ENCODE measurements around the gene ITM2C.

ITM2C gene

DNA sequence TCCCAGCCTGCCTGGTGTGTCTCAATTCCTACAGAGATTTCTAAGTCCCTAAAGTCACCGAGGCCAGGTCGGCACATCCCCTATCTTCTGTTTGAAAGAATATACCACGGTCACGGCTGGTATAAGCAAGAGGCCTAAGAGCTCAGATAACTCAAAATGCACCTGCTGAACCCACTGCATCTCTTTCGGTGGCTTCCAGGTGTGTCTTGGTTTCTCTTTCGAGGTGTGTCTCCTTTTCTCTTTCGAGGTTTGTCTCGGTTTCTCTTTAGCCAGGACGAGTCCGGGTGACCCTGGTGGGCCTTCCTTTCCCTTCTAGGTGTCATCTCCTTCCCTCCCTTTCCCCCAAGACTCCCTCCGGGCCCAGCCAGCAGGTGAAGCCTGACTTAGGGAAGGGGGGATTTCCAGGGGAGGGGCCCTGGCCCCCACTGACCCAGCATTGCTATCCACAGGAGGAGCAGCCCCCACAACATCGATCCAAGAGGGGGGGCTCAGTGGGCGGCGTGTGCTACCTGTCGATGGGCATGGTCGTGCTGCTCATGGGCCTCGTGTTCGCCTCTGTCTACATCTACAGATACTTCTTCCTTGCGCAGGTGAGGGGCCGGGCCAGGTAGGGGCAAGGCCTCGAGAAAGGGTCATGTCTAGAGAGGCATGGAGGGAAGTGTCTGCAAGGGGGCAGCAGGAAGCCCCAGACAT, 8.4 kb downstream of the ITM2C start:
- H3K4me1 ChIP-seq (ENCODE audit: insufficient read depth, low read length, poor library complexity, severe bottlenecking): peaks cover 35% of the 10 kb centered on the region
- no peak overlapping the region for H3K4me3 ChIP-seq (ENCODE audit: low read length, poor library complexity, severe bottlenecking)

DNA sequence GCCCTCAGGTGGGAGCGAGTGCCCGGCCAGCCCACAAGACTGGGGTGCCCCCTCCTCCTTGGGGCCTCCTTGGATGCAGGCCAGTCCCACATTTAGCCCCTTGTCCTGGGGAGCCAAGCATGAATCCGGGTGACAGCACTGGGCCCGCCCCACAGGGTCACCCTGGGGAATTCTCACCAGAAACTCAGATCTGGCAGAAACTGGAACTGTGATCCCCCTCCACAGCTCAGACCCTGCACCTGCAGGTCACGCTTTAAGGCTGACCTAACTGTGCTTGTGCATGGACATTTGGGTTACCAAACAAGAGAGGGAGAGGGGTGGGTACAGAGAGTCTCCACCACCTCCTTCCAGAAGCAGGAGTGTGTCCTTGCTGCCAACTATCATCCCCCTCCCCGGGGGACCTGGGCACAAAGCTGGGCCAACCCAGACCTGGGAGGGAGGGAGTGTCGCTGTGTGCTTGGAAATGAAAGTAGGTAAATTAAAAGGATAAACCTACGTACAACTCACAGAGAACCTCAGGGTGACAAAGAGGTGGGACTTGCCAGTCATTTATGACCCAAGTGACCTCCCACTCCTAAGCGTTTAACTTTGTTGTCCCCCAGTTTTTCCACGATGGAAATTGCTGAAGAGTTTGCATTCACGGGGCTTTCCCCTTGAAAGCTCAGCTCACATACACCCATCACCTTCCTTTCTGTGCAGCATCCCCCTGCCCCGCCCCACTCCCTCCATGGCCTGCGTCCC, 9.1 kb downstream of the ITM2C start:
- peaks cover 27% of the 10 kb centered on the region for H3K4me1 ChIP-seq (ENCODE audit: insufficient read depth, low read length, poor library complexity, severe bottlenecking)
- H3K9me2 ChIP-seq (replicated peaks; ENCODE audit: low read depth, low read length): no peaks in the 10 kb centered on the region
- no peak overlapping the region for H3K4me3 ChIP-seq (ENCODE audit: low read length, poor library complexity, severe bottlenecking)
- no peaks in the 10 kb centered on the region for H3F3A ChIP-seq (ENCODE audit: low read depth)
- no peaks in the 10 kb centered on the region for H3K27me3 ChIP-seq (ENCODE audit: insufficient read depth, low read length, poor library complexity, severe bottlenecking)
- peaks cover 54% of the 10 kb centered on the region for H3K79me2 ChIP-seq (ENCODE audit: insufficient read depth, low read length)
- no peak overlapping the region for H2AFZ ChIP-seq (ENCODE audit: low read length)
- H3K36me3 ChIP-seq (ENCODE audit: insufficient read depth, low read length): peaks cover 52% of the 10 kb centered on the region; the same call in 1 of the 2 replicates
- H3K4me2 ChIP-seq (ENCODE audit: low read depth, low read length, poor library complexity, severe bottlenecking): no peak overlapping the region
- TF ChIP-seq EZH2phosphoT487 (IDR thresholded peaks at IDR 0.05; ENCODE audit: borderline replicate concordance): no peak
- TF ChIP-seq, protein P1, sequence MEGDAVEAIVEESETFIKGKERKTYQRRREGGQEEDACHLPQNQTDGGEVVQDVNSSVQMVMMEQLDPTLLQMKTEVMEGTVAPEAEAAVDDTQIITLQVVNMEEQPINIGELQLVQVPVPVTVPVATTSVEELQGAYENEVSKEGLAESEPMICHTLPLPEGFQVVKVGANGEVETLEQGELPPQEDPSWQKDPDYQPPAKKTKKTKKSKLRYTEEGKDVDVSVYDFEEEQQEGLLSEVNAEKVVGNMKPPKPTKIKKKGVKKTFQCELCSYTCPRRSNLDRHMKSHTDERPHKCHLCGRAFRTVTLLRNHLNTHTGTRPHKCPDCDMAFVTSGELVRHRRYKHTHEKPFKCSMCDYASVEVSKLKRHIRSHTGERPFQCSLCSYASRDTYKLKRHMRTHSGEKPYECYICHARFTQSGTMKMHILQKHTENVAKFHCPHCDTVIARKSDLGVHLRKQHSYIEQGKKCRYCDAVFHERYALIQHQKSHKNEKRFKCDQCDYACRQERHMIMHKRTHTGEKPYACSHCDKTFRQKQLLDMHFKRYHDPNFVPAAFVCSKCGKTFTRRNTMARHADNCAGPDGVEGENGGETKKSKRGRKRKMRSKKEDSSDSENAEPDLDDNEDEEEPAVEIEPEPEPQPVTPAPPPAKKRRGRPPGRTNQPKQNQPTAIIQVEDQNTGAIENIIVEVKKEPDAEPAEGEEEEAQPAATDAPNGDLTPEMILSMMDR (conservative IDR thresholded peaks at IDR 0.05; ENCODE audit: low read length): no peak
- no peak overlapping the region for H3K9ac ChIP-seq (ENCODE audit: low read depth, low read length, poor library complexity, severe bottlenecking)
- no peaks in the 10 kb centered on the region for H3K9me3 ChIP-seq (ENCODE audit: insufficient read depth, low read depth, low read length)
- peaks cover 38% of the 10 kb centered on the region for H4K20me1 ChIP-seq (ENCODE audit: insufficient read depth, low read length, poor library complexity, severe bottlenecking)

More for the DNA sequence above, 8.4 kb downstream of the ITM2C start:
- no peak for TF ChIP-seq EZH2phosphoT487 (IDR thresholded peaks at IDR 0.05; ENCODE audit: borderline replicate concordance)
- TF ChIP-seq, protein P1 (conservative IDR thresholded peaks at IDR 0.05; ENCODE audit: low read length): no peak
- H3K9me3 ChIP-seq (ENCODE audit: insufficient read depth, low read depth, low read length): no peaks in the 10 kb centered on the region
- H3F3A ChIP-seq (ENCODE audit: low read depth): no peaks in the 10 kb centered on the region
- no peaks in the 10 kb centered on the region for H3K27me3 ChIP-seq (ENCODE audit: insufficient read depth, low read length, poor library complexity, severe bottlenecking)
- no peaks in the 10 kb centered on the region for H3K9me2 ChIP-seq (replicated peaks; ENCODE audit: low read depth, low read length)
- H4K20me1 ChIP-seq (ENCODE audit: insufficient read depth, low read length, poor library complexity, severe bottlenecking): peaks cover 45% of the 10 kb centered on the region
- H2AFZ ChIP-seq (ENCODE audit: low read length): no peak overlapping the region
- H3K36me3 ChIP-seq (ENCODE audit: insufficient read depth, low read length): peaks cover 45% of the 10 kb centered on the region; the same call in 1 of the 2 replicates
- peaks cover 61% of the 10 kb centered on the region for H3K79me2 ChIP-seq (ENCODE audit: insufficient read depth, low read length)
- H3K4me2 ChIP-seq (ENCODE audit: low read depth, low read length, poor library complexity, severe bottlenecking): no peak overlapping the region
- no peak overlapping the region for H3K9ac ChIP-seq (ENCODE audit: low read depth, low read length, poor library complexity, severe bottlenecking)

DNA sequence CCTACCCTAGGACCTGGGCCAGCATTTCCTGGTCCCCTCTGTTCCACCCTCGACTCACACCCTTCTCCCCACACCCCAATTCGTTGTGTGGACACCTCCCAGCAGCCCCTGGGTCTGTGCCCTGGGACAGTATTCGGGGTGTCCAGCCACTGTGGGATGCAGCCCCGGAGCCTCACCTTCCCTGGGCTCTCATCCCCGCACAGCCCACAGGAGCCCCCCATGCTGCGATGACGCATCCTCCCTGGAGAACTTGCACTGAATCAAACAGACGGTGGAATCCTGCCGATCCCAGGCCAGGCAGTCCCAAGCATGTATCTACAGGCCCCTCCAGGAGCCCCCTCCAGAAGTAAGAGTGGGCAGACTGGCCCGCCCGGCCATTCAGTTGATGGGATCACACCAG, 9.7 kb downstream of the ITM2C start:
- Histone ChIP-seq H3K4me2 (ENCODE audit: low read depth, low read length, poor library complexity, severe bottlenecking) (no peak overlapping the region), H3K36me3 (ENCODE audit: insufficient read depth, low read length) (peaks cover 58% of the 10 kb centered on the region; the same call in 1 of the 2 replicates), H3K79me2 (ENCODE audit: insufficient read depth, low read length) (peaks cover 48% of the 10 kb centered on the region)

More for the DNA sequence above, 9.7 kb downstream of the ITM2C start:
- H3K9me3 ChIP-seq (ENCODE audit: insufficient read depth, low read depth, low read length): no peaks in the 10 kb centered on the region
- H3K4me3 ChIP-seq (ENCODE audit: low read length, poor library complexity, severe bottlenecking): no peak overlapping the region
- no peaks in the 10 kb centered on the region for H3K9me2 ChIP-seq (replicated peaks; ENCODE audit: low read depth, low read length)
- TF ChIP-seq, protein P1 (conservative IDR thresholded peaks at IDR 0.05; ENCODE audit: low read length): no peak
- TF ChIP-seq EZH2phosphoT487 (IDR thresholded peaks at IDR 0.05; ENCODE audit: borderline replicate concordance): no peak
- no peaks in the 10 kb centered on the region for H3F3A ChIP-seq (ENCODE audit: low read depth)
- peaks cover 21% of the 10 kb centered on the region for H3K4me1 ChIP-seq (ENCODE audit: insufficient read depth, low read length, poor library complexity, severe bottlenecking)
- H4K20me1 ChIP-seq (ENCODE audit: insufficient read depth, low read length, poor library complexity, severe bottlenecking): peaks cover 32% of the 10 kb centered on the region
- H3K9ac ChIP-seq (ENCODE audit: low read depth, low read length, poor library complexity, severe bottlenecking): no peak overlapping the region
- no peaks in the 10 kb centered on the region for H3K27me3 ChIP-seq (ENCODE audit: insufficient read depth, low read length, poor library complexity, severe bottlenecking)
- H2AFZ ChIP-seq (ENCODE audit: low read length): no peak overlapping the region
